Measurements from ENCODE around the gene MKKS.

DNA sequence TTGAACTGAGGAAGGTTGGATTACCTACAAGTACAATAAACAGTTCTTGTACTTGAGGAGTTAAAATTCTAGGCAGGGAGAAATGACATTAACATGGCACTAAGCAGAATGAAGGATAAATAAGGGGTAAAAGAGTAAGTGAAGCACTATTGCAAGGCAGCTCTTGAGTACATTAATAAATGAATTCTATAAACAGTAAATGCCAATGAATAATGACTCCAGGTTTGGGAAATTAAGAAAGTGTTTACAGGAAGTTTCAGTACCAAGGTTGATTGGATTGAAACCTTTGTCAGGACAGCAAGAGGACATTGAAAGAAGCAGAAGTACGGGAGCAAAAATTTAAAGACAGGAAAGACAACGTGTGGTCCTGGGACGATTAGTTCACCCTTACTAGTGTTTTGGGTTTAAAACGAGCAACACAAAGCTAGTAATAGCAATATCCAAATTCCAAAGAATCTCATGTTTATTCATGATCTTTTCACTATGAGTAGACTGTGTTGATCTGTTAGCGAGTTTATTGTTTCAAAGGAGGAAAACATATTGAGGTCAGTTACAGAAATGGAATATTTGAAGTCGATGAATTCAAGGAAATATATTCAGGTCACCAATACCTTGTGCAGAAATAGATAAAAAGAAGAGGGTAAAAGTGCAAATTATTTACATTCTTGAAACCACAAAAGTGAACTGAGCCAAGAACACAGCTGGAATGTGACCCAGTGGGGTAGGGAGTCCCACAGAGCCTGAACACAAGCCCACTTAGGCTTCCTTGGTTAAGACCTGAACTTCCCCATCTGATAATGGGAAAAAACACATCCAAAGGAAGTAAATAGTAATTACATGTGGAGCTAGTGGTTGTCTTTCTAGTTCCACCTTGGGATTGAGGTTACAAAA is 80.8 kb downstream of the MKKS start:
- TF ChIP-seq, protein P1, sequence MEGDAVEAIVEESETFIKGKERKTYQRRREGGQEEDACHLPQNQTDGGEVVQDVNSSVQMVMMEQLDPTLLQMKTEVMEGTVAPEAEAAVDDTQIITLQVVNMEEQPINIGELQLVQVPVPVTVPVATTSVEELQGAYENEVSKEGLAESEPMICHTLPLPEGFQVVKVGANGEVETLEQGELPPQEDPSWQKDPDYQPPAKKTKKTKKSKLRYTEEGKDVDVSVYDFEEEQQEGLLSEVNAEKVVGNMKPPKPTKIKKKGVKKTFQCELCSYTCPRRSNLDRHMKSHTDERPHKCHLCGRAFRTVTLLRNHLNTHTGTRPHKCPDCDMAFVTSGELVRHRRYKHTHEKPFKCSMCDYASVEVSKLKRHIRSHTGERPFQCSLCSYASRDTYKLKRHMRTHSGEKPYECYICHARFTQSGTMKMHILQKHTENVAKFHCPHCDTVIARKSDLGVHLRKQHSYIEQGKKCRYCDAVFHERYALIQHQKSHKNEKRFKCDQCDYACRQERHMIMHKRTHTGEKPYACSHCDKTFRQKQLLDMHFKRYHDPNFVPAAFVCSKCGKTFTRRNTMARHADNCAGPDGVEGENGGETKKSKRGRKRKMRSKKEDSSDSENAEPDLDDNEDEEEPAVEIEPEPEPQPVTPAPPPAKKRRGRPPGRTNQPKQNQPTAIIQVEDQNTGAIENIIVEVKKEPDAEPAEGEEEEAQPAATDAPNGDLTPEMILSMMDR (conservative IDR thresholded peaks at IDR 0.05; ENCODE audit: low read length) = no peak
- TF ChIP-seq EZH2phosphoT487 (IDR thresholded peaks at IDR 0.05; ENCODE audit: borderline replicate concordance) = no peak
